CD4-positive, alpha-beta T cell treated with Interleukin-4 for 1 hour (primary cell): ENCODE data around the gene KCNMA1.

Source experiments
- DNase-seq, 2 donors: peaks; one replicate each; pipeline ENCODE4 v3.0.0-alpha.2; 2020 to 2022

Gene KCNMA1

GRCh38 chr10:76864922-76865321, 772.7 kb downstream of the KCNMA1 start:
- no peak for DNase-seq

GRCh38 chr10:76858721-76859120, 778.9 kb downstream of the KCNMA1 start:
- DNase-seq: no peak

GRCh38 chr10:76840802-76841201, 796.8 kb downstream of the KCNMA1 start:
- no peak for DNase-seq

GRCh38 chr10:76839276-76839675, 798.3 kb downstream of the KCNMA1 start:
- DNase-seq: no peak

- DNase-seq: no peak
Observed at GRCh38 chr10:76830218-76830617, 807.4 kb downstream of the KCNMA1 start.

- DNase-seq: no peak
Observed at GRCh38 chr10:76829724-76830123, 807.9 kb downstream of the KCNMA1 start.
